ENCODE data around the gene GNG14.
"Not testable (repeated sequence)": the region's sequence is repeated elsewhere in the genome, so short reads cannot be mapped to it uniquely, and the experiment has no call there.

Gene GNG14

GRCh38 chr19:12696366-12697335 is 8.9 kb downstream of the GNG14 start, which contains the start of gene FBXW9:
FBXW9 (minus strand) TSS chr19:12696631; CDS start chr19:12696581, 50 bp downstream.
- peak; percentile 98 for DNase-seq (ENCODE audit: low spot score)

- DNase-seq (ENCODE audit: low spot score): not testable (repeated sequence)
Observed at GRCh38 chr19:12697425-12697824, 9.6 kb downstream of the GNG14 start.

- DNase-seq (ENCODE audit: low spot score): no peak
Observed at GRCh38 chr19:12698138-12698537, 10.3 kb downstream of the GNG14 start.

GRCh38 chr19:12701596-12702282 is 13.9 kb downstream of the GNG14 start:
- no peak for DNase-seq (ENCODE audit: low spot score)

- DNase-seq (ENCODE audit: low spot score): peak; percentile 86
Observed at GRCh38 chr19:12703046-12703445, 15.2 kb downstream of the GNG14 start.

GRCh38 chr19:12705169-12705568 is 17.4 kb downstream of the GNG14 start:
- no peak for DNase-seq (ENCODE audit: low spot score)

- no peak for DNase-seq (ENCODE audit: low spot score)
Observed at GRCh38 chr19:12705654-12706331, 18.0 kb downstream of the GNG14 start.

- no peak for DNase-seq (ENCODE audit: low spot score)
Observed at GRCh38 chr19:12706332-12706718, 18.5 kb downstream of the GNG14 start.

GRCh38 chr19:12708641-12709040 is 20.8 kb downstream of the GNG14 start:
- no peak for DNase-seq (ENCODE audit: low spot score)

- no peak for DNase-seq (ENCODE audit: low spot score)
Observed at GRCh38 chr19:12711187-12711586, 23.4 kb downstream of the GNG14 start.

GRCh38 chr19:12712077-12712476 is 24.3 kb downstream of the GNG14 start:
- not testable (repeated sequence) for DNase-seq (ENCODE audit: low spot score)

GRCh38 chr19:12713304-12713703 is 25.5 kb downstream of the GNG14 start:
- DNase-seq (ENCODE audit: low spot score): not testable (repeated sequence)

GRCh38 chr19:12715102-12715501 is 27.3 kb downstream of the GNG14 start:
- no peak for DNase-seq (ENCODE audit: low spot score)

- no peak for DNase-seq (ENCODE audit: low spot score)
Observed at GRCh38 chr19:12715929-12716328, 28.1 kb downstream of the GNG14 start.

GRCh38 chr19:12720296-12720695 is 32.5 kb downstream of the GNG14 start:
- no peak for DNase-seq (ENCODE audit: low spot score)

- no peak for DNase-seq (ENCODE audit: low spot score)
Observed at GRCh38 chr19:12720851-12721655, 33.3 kb downstream of the GNG14 start.

- peak; percentile 63 for DNase-seq (ENCODE audit: low spot score)
Observed at GRCh38 chr19:12721656-12722565, 34.1 kb downstream of the GNG14 start.

GRCh38 chr19:12722566-12723380 is 35.0 kb downstream of the GNG14 start:
- peak; percentile 98 for DNase-seq (ENCODE audit: low spot score)

- no peak for DNase-seq (ENCODE audit: low spot score)
Observed at GRCh38 chr19:12723381-12723640, 35.5 kb downstream of the GNG14 start.
